Neural cell (in vitro differentiated cells): ENCODE data around the gene FITM2. TPM values are rescaled to one million over a fixed set of nuclear protein-coding genes. Genes with fewer than 3 reads are reported as not detected.

ENCODE experiments used
- H2AFZ ChIP-seq: fragments of 200-600, 300-800 bp; sonication (generic), shearing (Covaris generic); 2 replicates; pipeline ENCODE4 v1.6.0; 2014; ENCODE audit warnings: low read depth, mild to moderate bottlenecking, antibody characterized with exemption, low read length, moderate library complexity
- H3F3A ChIP-seq: fragments of 200-600 bp; shearing (Covaris generic); 2 replicates; pipeline ENCODE4 v1.6.1; 2016; ENCODE audit warnings: mild to moderate bottlenecking, moderate library complexity, mixed read lengths, antibody characterized with exemption, low read length; ENCODE audit not compliant: insufficient read depth, poor library complexity, severe bottlenecking
- H3K27ac ChIP-seq: fragments of 200-600, 300-800 bp; sonication (generic), shearing (Covaris generic); 2 replicates; pipeline ENCODE4 v1.5.1; 2014; ENCODE audit warnings: mild to moderate bottlenecking, low read length, moderate library complexity
- H3K27me3 ChIP-seq: fragments of 300-800, 200-600 bp; sonication (generic), shearing (Covaris generic); 2 replicates; pipeline ENCODE4 v1.6.0; 2014; ENCODE audit warnings: mild to moderate bottlenecking, low read depth, low read length, moderate library complexity; ENCODE audit not compliant: insufficient read depth
- H3K36me3 ChIP-seq: fragments of 300-800, 200-600 bp; sonication (generic), shearing (Covaris generic); 2 replicates; pipeline ENCODE4 v1.5.1; 2014; ENCODE audit warnings: mild to moderate bottlenecking, antibody characterized with exemption, low read length, moderate library complexity; ENCODE audit not compliant: insufficient read depth
- H3K4me2 ChIP-seq: fragments of 300-800, 200-600 bp; sonication (generic), shearing (Covaris generic); 2 replicates; pipeline ENCODE4 v1.6.0; 2014; ENCODE audit warnings: mild to moderate bottlenecking, low read length
- H3K4me3 ChIP-seq: fragments of 300-800, 200-600 bp; sonication (generic), shearing (Covaris generic); 2 replicates; pipeline ENCODE4 v1.5.1; 2014; ENCODE audit warnings: mild to moderate bottlenecking, low read length, moderate library complexity
- H3K79me2 ChIP-seq: fragments of 200-600 bp; shearing (Covaris generic); replicated peaks from 2 replicates; pipeline ENCODE4 v1.6.0; 2014; ENCODE audit warnings: mild to moderate bottlenecking, low read length, moderate library complexity; ENCODE audit not compliant: insufficient read depth
- H3K9ac ChIP-seq: fragments of 300-800, 200-600 bp; sonication (generic), shearing (Covaris generic); 2 replicates; pipeline ENCODE4 v1.6.1; 2016; ENCODE audit warnings: mild to moderate bottlenecking, low read length, mixed read lengths
- H3K9me2 ChIP-seq: fragments of 200-600 bp; shearing (Covaris generic); 2 replicates; pipeline ENCODE4 v1.6.1; 2016; ENCODE audit warnings: mild to moderate bottlenecking, low read length, mixed read lengths; ENCODE audit not compliant: insufficient read depth
- H3K9me3 ChIP-seq: fragments of 200-600, 300-800 bp; sonication (generic), shearing (Covaris generic); 2 replicates; pipeline ENCODE4 v1.6.1; 2016; ENCODE audit warnings: mild to moderate bottlenecking, mixed run types, low read length, moderate library complexity, mixed read lengths
- H4K20me1 ChIP-seq: fragments of 200-600 bp; shearing (Covaris generic); 2 replicates; pipeline ENCODE4 v1.6.1; 2016; ENCODE audit warnings: mild to moderate bottlenecking, mixed run types; ENCODE audit not compliant: insufficient read depth
- EP300 ChIP-seq: fragments of 450-650 bp; conservative IDR thresholded peaks from 2 replicates; pipeline ENCODE4 v1.6.1; 2014; ENCODE audit warnings: antibody characterized with exemption, mild to moderate bottlenecking, moderate library complexity; ENCODE audit not compliant: poor library complexity, severe bottlenecking
- EZH2 ChIP-seq: fragments of 200-600, 300-800 bp; shearing (Covaris generic), sonication (generic); IDR thresholded peaks from 2 replicates; pipeline ENCODE4 v1.6.1; 2014; ENCODE audit warnings: antibody characterized with exemption, low read length, borderline replicate concordance, mild to moderate bottlenecking; ENCODE audit not compliant: insufficient read depth, poor library complexity, severe bottlenecking
- MXI1 ChIP-seq: fragments of 450-650 bp; conservative IDR thresholded peaks from 2 replicates; pipeline ENCODE4 v1.6.1; 2014; ENCODE audit warnings: antibody characterized with exemption, mild to moderate bottlenecking; ENCODE audit not compliant: poor library complexity, severe bottlenecking
- POLR2AphosphoS5 ChIP-seq: IDR thresholded peaks from 2 replicates; pipeline ENCODE4 v1.6.1; 2012
- RAD21 ChIP-seq: fragments of 450-650 bp; conservative IDR thresholded peaks from 2 replicates; pipeline ENCODE4 v1.6.1; 2014; ENCODE audit warnings: antibody characterized with exemption, mild to moderate bottlenecking, moderate library complexity
- SMC3 ChIP-seq: fragments of 450-650 bp; conservative IDR thresholded peaks from 2 replicates; pipeline ENCODE4 v1.6.1; 2014; ENCODE audit warnings: antibody characterized with exemption, mild to moderate bottlenecking, moderate library complexity; ENCODE audit not compliant: poor library complexity
- TAF1 ChIP-seq: IDR thresholded peaks from 2 replicates; pipeline ENCODE4 v1.6.1; 2012; ENCODE audit warnings: low read depth
- polyA plus RNA-seq: library from polyadenylated mRNA; depleted of rRNA; stranded (reverse); fragments of >200 nt; gene quantifications from 2 replicates; pipeline ENCODE4 v1.2.3, GENCODE V29; 2014
- TF ChIP-seq, protein P1 (sequence below): IDR thresholded peaks from 2 replicates; pipeline ENCODE4 v1.6.1; 2012; ENCODE audit warnings: borderline replicate concordance
- TF ChIP-seq, protein P2 (sequence below): fragments of 450-650 bp; IDR thresholded peaks from 2 replicates; pipeline ENCODE4 v1.5.1; 2014; ENCODE audit warnings: antibody characterized with exemption, mild to moderate bottlenecking, moderate library complexity; ENCODE audit not compliant: poor library complexity, severe bottlenecking

Gene FITM2
- polyA plus RNA-seq, 1 donor from 2014 or later = 5.5 TPM

DNA sequence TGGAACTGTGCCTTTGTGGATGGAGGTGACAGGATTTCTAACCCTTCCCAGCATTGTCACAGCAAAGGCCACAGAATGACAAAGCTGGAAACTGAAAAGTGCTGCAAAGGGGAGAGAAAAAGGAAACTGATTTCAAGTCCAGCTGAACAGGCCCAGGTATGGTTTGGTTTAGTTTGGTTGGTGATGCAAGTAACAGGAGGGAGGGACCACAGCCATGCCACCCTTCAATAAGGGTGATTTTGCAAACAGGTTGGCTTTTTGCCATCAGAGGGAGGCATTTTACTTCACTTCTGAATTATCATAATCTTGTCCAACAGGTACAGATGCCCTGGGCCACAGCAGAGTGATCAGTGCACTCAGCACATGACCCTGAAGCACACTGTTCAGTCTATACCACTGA lies 6.6 kb downstream of the FITM2 start:
- no peaks in the 10 kb centered on the region for H3K79me2 ChIP-seq
- no peaks in the 10 kb centered on the region for H3F3A ChIP-seq
- H3K4me2 ChIP-seq = no peak overlapping the region
- no peak overlapping the region for H3K27ac ChIP-seq
- no peaks in the 10 kb centered on the region for H4K20me1 ChIP-seq
- H3K9ac ChIP-seq = no peak overlapping the region
- H2AFZ ChIP-seq = no peak overlapping the region
- H3K9me3 ChIP-seq = no peaks in the 10 kb centered on the region
- no peaks in the 10 kb centered on the region for H3K9me2 ChIP-seq
- H3K4me3 ChIP-seq = no peak overlapping the region
- H3K27me3 ChIP-seq = no peaks in the 10 kb centered on the region
- no peak for TF ChIP-seq SMC3
- TF ChIP-seq MXI1 = no peak
- TF ChIP-seq EZH2 = no peak
- TF ChIP-seq, protein P1, sequence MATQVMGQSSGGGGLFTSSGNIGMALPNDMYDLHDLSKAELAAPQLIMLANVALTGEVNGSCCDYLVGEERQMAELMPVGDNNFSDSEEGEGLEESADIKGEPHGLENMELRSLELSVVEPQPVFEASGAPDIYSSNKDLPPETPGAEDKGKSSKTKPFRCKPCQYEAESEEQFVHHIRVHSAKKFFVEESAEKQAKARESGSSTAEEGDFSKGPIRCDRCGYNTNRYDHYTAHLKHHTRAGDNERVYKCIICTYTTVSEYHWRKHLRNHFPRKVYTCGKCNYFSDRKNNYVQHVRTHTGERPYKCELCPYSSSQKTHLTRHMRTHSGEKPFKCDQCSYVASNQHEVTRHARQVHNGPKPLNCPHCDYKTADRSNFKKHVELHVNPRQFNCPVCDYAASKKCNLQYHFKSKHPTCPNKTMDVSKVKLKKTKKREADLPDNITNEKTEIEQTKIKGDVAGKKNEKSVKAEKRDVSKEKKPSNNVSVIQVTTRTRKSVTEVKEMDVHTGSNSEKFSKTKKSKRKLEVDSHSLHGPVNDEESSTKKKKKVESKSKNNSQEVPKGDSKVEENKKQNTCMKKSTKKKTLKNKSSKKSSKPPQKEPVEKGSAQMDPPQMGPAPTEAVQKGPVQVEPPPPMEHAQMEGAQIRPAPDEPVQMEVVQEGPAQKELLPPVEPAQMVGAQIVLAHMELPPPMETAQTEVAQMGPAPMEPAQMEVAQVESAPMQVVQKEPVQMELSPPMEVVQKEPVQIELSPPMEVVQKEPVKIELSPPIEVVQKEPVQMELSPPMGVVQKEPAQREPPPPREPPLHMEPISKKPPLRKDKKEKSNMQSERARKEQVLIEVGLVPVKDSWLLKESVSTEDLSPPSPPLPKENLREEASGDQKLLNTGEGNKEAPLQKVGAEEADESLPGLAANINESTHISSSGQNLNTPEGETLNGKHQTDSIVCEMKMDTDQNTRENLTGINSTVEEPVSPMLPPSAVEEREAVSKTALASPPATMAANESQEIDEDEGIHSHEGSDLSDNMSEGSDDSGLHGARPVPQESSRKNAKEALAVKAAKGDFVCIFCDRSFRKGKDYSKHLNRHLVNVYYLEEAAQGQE = no peak
- TF ChIP-seq, protein P2, sequence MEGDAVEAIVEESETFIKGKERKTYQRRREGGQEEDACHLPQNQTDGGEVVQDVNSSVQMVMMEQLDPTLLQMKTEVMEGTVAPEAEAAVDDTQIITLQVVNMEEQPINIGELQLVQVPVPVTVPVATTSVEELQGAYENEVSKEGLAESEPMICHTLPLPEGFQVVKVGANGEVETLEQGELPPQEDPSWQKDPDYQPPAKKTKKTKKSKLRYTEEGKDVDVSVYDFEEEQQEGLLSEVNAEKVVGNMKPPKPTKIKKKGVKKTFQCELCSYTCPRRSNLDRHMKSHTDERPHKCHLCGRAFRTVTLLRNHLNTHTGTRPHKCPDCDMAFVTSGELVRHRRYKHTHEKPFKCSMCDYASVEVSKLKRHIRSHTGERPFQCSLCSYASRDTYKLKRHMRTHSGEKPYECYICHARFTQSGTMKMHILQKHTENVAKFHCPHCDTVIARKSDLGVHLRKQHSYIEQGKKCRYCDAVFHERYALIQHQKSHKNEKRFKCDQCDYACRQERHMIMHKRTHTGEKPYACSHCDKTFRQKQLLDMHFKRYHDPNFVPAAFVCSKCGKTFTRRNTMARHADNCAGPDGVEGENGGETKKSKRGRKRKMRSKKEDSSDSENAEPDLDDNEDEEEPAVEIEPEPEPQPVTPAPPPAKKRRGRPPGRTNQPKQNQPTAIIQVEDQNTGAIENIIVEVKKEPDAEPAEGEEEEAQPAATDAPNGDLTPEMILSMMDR = no peak
- TF ChIP-seq EP300 = no peak
- H3K36me3 ChIP-seq = no peaks in the 10 kb centered on the region

DNA sequence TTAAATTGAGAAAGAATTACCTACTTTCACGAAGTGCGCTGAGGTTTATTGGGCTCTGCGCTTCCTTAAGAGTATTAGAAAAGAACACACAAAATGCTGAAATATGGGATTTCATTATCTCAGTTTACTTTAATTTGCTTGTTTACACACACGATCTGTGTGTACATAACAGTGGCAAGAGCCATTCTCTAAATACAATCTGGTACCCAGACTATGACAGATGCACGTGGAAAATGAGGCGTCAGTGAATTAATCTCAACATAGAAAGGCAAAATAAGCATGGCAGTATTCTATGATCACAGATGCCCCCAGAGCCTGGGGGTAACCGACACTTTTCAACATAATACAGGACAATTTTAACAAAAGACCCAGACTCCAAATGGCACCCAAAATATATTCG lies 8.3 kb downstream of the FITM2 start:
- no peaks in the 10 kb centered on the region for H4K20me1 ChIP-seq
- no peak overlapping the region for H3K9ac ChIP-seq
- no peak for TF ChIP-seq MXI1
- TF ChIP-seq EZH2 = no peak
- TF ChIP-seq, protein P2 = no peak
- TF ChIP-seq RAD21 = no peak
- no peak for TF ChIP-seq TAF1
- no peak for TF ChIP-seq EP300
- TF ChIP-seq SMC3 = no peak
- no peak for TF ChIP-seq POLR2AphosphoS5
- TF ChIP-seq, protein P1 = no peak
- no peaks in the 10 kb centered on the region for H3K79me2 ChIP-seq
- no peak overlapping the region for H2AFZ ChIP-seq
- no peaks in the 10 kb centered on the region for H3K9me2 ChIP-seq
- no peaks in the 10 kb centered on the region for H3K36me3 ChIP-seq
- H3K27ac ChIP-seq = no peak overlapping the region
- H3K27me3 ChIP-seq = no peaks in the 10 kb centered on the region
- no peak overlapping the region for H3K4me3 ChIP-seq
- H3F3A ChIP-seq = no peaks in the 10 kb centered on the region
- no peak overlapping the region for H3K4me2 ChIP-seq
- no peaks in the 10 kb centered on the region for H3K9me3 ChIP-seq
